Measurements from ENCODE around the gene SLC17A5. TPM values are rescaled to one million over a fixed set of nuclear protein-coding genes. Genes with fewer than 3 reads are reported as not detected.

SLC17A5 gene
- total and polyA plus RNA-seq, 9 of the 15 experiments (the other 6 are each of a cell fraction or from before 2014, with no cell fraction given): 1.3 to 7.2 (median 3.4) TPM

DNA sequence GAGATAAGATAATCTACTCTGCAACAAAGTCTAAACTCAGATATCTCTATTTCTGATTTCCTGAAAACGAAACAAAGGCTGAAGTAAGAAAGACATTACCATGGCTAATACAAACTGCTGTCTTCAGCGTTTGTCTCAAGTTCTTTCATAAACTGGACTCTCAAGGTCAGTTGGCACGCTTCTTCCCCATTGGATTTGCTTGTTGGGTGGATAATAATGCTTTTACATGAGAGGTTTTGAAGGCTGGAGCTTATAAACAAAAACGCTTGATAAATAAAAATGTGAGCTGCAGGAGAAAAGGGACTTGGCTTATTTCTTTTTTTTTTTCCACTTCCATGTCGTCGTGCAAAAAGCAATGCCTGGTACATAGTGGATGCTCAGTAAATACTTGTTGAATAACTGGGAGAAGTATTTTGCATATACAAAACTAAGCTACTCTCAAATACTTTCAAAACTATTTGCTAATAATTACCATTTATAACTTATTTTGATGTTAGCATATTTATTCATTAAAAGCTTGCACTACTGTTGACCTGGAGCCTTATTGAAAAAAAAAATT lies 67.3 kb downstream of the SLC17A5 start:
- WGBS (ENCODE audit: insufficient coverage, low coverage, missing lambda C conversion rate): 9% methylated on average over 6 of the region's 6 CpGs
- intact Hi-C loops (cut with micrococcal nuclease): loop anchor here (1.0 kb wide), 1 partner anchor 24 kb away; no protein-coding TSS in a partner anchor
- Histone ChIP-seq H2AFZ (ENCODE audit: low read depth, low read length) (peak overlapping the region; percentile 89), H3K4me3 (no peak overlapping the region), H3K9me3 (replicated peaks; ENCODE audit: control insufficient read depth, insufficient read depth, low read depth, low read length) (no peaks in the 10 kb centered on the region), H3K79me2 (ENCODE audit: control insufficient read depth, insufficient read depth, low read length) (no peaks in the 10 kb centered on the region), H3K27ac (ENCODE audit: extremely low read depth, low read depth, low read length) (peak overlapping the region; percentile 82), H3K27me3 (ENCODE audit: control insufficient read depth in 2 of 2, insufficient read depth in 2 of 2, low read length in 2 of 2) (no peaks in the 10 kb centered on the region), H3K4me1 (replicated peaks in 1 of 2; ENCODE audit: control insufficient read depth in 2 of 2, insufficient read depth in 2 of 2, low read length in 2 of 2) (peaks cover 7 to 11% of the 10 kb centered on the region in 2 experiments; a peak in 4 of 5 replicates), H3K9me1 (ENCODE audit: control insufficient read depth, insufficient read depth, low read length) (no peaks in the 10 kb centered on the region), H3K36me3 (ENCODE audit: control insufficient read depth, insufficient read depth, low read length) (no peaks in the 10 kb centered on the region), H3K9ac (ENCODE audit: insufficient read depth in 1 of 2, low read depth in 2 of 2, low read length in 2 of 2) (peak overlapping the region in 1 of 2 experiments; percentile 65; a peak in 2 of 4 replicates), H4K20me1 (replicated peaks; ENCODE audit: control insufficient read depth, insufficient read depth, low read length) (no peaks in the 10 kb centered on the region), H3K4me2 (ENCODE audit: insufficient read depth, low read length) (peak overlapping the region; percentile 62)
- DNase-seq (ENCODE audit: extremely low read depth in 1 of 4, low spot score in 3 of 4) (no peak), ATAC-seq (peak; percentile 23), FAIRE-seq (peak; percentile 49)
- POLR2A ChIA-PET: interaction anchor here (1.1 to 2.8 kb wide), 8 partner anchors 9 to 72 kb away, joined by 3 to 20 read pairs (median 8); partner anchors contain the start of gene EEF1A1
- in situ Hi-C loops (cut with MboI): loop anchor here (5.0 kb wide), 1 partner anchor 64 kb away; the partner anchor contains the start of gene EEF1A1
- BruUV-seq (replicated peaks): TSS peak; percentile 72
- CTCF ChIA-PET (ENCODE audit: low intra/inter-chr PET ratio): interaction anchor here (0.5 kb wide), 1 partner anchor 133 kb away, joined by 4 read pairs; no protein-coding TSS in a partner anchor
- TF ChIP-seq, protein P1, sequence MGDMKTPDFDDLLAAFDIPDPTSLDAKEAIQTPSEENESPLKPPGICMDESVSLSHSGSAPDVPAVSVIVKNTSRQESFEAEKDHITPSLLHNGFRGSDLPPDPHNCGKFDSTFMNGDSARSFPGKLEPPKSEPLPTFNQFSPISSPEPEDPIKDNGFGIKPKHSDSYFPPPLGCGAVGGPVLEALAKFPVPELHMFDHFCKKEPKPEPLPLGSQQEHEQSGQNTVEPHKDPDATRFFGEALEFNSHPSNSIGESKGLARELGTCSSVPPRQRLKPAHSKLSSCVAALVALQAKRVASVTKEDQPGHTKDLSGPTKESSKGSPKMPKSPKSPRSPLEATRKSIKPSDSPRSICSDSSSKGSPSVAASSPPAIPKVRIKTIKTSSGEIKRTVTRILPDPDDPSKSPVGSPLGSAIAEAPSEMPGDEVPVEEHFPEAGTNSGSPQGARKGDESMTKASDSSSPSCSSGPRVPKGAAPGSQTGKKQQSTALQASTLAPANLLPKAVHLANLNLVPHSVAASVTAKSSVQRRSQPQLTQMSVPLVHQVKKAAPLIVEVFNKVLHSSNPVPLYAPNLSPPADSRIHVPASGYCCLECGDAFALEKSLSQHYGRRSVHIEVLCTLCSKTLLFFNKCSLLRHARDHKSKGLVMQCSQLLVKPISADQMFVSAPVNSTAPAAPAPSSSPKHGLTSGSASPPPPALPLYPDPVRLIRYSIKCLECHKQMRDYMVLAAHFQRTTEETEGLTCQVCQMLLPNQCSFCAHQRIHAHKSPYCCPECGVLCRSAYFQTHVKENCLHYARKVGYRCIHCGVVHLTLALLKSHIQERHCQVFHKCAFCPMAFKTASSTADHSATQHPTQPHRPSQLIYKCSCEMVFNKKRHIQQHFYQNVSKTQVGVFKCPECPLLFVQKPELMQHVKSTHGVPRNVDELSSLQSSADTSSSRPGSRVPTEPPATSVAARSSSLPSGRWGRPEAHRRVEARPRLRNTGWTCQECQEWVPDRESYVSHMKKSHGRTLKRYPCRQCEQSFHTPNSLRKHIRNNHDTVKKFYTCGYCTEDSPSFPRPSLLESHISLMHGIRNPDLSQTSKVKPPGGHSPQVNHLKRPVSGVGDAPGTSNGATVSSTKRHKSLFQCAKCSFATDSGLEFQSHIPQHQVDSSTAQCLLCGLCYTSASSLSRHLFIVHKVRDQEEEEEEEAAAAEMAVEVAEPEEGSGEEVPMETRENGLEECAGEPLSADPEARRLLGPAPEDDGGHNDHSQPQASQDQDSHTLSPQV (IDR thresholded peaks at IDR 0.05): 0 out of 2 replicates have a peak, but pooled peaks have one; percentile 1
- TF ChIP-seq ZNF316 (IDR thresholded peaks at IDR 0.05): 0 out of 2 replicates have a peak, but pooled peaks have one; percentile 53
- 0 out of 2 replicates have a peak, but pooled peaks have one; percentile 28 for TF ChIP-seq MTA3 (IDR thresholded peaks at IDR 0.05; ENCODE audit: borderline replicate concordance)
- TF ChIP-seq C11orf30 (IDR thresholded peaks at IDR 0.05; ENCODE audit: low read depth): 0 out of 2 replicates have a peak, but pooled peaks have one; percentile 31
- 0 out of 2 replicates have a peak, but pooled peaks have one; percentile 9 for TF ChIP-seq ESRRA (IDR thresholded peaks at IDR 0.05; ENCODE audit: borderline replicate concordance, low read depth)
- 0 out of 2 replicates have a peak, but pooled peaks have one; percentile 15 for TF ChIP-seq MAFK (IDR thresholded peaks at IDR 0.05; ENCODE audit: low read length)
- TF ChIP-seq, protein P2, sequence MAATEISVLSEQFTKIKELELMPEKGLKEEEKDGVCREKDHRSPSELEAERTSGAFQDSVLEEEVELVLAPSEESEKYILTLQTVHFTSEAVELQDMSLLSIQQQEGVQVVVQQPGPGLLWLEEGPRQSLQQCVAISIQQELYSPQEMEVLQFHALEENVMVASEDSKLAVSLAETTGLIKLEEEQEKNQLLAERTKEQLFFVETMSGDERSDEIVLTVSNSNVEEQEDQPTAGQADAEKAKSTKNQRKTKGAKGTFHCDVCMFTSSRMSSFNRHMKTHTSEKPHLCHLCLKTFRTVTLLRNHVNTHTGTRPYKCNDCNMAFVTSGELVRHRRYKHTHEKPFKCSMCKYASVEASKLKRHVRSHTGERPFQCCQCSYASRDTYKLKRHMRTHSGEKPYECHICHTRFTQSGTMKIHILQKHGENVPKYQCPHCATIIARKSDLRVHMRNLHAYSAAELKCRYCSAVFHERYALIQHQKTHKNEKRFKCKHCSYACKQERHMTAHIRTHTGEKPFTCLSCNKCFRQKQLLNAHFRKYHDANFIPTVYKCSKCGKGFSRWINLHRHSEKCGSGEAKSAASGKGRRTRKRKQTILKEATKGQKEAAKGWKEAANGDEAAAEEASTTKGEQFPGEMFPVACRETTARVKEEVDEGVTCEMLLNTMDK (IDR thresholded peaks at IDR 0.05; ENCODE audit: borderline replicate concordance, insufficient read depth, low read depth, low read length, poor library complexity, severe bottlenecking): no peak
- TF ChIP-seq, protein P3, sequence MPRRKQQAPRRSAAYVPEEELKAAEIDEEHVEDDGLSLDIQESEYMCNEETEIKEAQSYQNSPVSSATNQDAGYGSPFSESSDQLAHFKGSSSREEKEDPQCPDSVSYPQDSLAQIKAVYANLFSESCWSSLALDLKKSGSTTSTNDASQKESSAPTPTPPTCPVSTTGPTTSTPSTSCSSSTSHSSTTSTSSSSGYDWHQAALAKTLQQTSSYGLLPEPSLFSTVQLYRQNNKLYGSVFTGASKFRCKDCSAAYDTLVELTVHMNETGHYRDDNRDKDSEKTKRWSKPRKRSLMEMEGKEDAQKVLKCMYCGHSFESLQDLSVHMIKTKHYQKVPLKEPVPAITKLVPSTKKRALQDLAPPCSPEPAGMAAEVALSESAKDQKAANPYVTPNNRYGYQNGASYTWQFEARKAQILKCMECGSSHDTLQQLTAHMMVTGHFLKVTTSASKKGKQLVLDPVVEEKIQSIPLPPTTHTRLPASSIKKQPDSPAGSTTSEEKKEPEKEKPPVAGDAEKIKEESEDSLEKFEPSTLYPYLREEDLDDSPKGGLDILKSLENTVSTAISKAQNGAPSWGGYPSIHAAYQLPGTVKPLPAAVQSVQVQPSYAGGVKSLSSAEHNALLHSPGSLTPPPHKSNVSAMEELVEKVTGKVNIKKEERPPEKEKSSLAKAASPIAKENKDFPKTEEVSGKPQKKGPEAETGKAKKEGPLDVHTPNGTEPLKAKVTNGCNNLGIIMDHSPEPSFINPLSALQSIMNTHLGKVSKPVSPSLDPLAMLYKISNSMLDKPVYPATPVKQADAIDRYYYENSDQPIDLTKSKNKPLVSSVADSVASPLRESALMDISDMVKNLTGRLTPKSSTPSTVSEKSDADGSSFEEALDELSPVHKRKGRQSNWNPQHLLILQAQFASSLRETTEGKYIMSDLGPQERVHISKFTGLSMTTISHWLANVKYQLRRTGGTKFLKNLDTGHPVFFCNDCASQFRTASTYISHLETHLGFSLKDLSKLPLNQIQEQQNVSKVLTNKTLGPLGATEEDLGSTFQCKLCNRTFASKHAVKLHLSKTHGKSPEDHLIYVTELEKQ (CRISPR knock-in tag; IDR thresholded peaks at IDR 0.05): no peak

Data from K562 (cell line).